Stimulated activated CD8-positive, alpha-beta memory T cell treated with anti-CD3 and anti-CD28 coated beads, Interleukin-12 subunit alpha, Interleukin-12 subunit beta, amount 100 ng/mL, for 24 hours (primary cell): Measurements from ENCODE around the gene ELMO2.

Experiments used
- DNase-seq: peaks from one replicate; pipeline ENCODE4 v3.0.0-alpha.2; 2020; ENCODE audit errors: extremely low read depth

ELMO2 gene

GRCh38 chr20:46333161-46333991 lies 73.0 kb downstream of the ELMO2 start:
- no peak for DNase-seq

- no peak for DNase-seq
These were observed 73.8 kb downstream of the ELMO2 start for GRCh38 chr20:46332373-46333160.

GRCh38 chr20:46331611-46332361 lies 74.6 kb downstream of the ELMO2 start:
- no peak for DNase-seq

- DNase-seq: no peak
These were observed 75.5 kb downstream of the ELMO2 start for GRCh38 chr20:46330831-46331371.

- no peak for DNase-seq
These were observed 76.2 kb downstream of the ELMO2 start for GRCh38 chr20:46330072-46330763.

- no peak for DNase-seq
These were observed 78.1 kb downstream of the ELMO2 start for GRCh38 chr20:46328200-46328882.

- DNase-seq: no peak
These were observed 78.9 kb downstream of the ELMO2 start for GRCh38 chr20:46327557-46327956.

GRCh38 chr20:46325789-46326188 lies 80.6 kb downstream of the ELMO2 start:
- DNase-seq: no peak

- no peak for DNase-seq
These were observed 81.3 kb downstream of the ELMO2 start for GRCh38 chr20:46324960-46325703.

- DNase-seq: no peak
These were observed 82.0 kb downstream of the ELMO2 start for GRCh38 chr20:46324379-46324778.

GRCh38 chr20:46323557-46323956 lies 82.9 kb downstream of the ELMO2 start:
- DNase-seq: no peak

- DNase-seq: no peak
These were observed 83.8 kb downstream of the ELMO2 start for GRCh38 chr20:46322641-46323040.

GRCh38 chr20:46317685-46318177 lies 88.7 kb downstream of the ELMO2 start:
- DNase-seq: no peak

- DNase-seq: no peak
These were observed 89.3 kb downstream of the ELMO2 start for GRCh38 chr20:46316984-46317684.
